Esophagus squamous epithelium (tissue), 5 donors: ENCODE measurements around the gene HPGDS. TPM values are rescaled to one million over a fixed set of nuclear protein-coding genes. Genes with fewer than 3 reads are reported as not detected.

ENCODE experiments used
- DNase-seq: peaks from one replicate; lab custom pipeline; 2025; lab: John Stamatoyannopoulos, UW
- H3K27ac ChIP-seq, 4 donors: fragments of 200-600 bp; sonication (generic); one replicate each; pipeline ENCODE4 v1.5.1; 2016 to 2019; ENCODE audit warnings: mild to moderate bottlenecking in 1 of 4
- H3K27me3 ChIP-seq, 4 donors: fragments of 200-600 bp; sonication (generic); 1 replicate in 3 of 4; 2 replicates in 1 of 4; pipeline versions ENCODE4 v1.5.1 to v1.6.0; 2017 to 2021; ENCODE audit warnings: antibody characterized with exemption in 1 of 4
- H3K36me3 ChIP-seq, 3 donors: fragments of 200-600 bp; sonication (generic); one replicate each; pipeline ENCODE4 v1.5.1; 2016 to 2019
- H3K4me1 ChIP-seq, 3 donors: fragments of 200-600 bp; sonication (generic); one replicate each; pipeline ENCODE4 v1.5.1; 2017 to 2019
- H3K4me3 ChIP-seq, 4 donors: fragments of 200-600 bp; sonication (generic); 1 replicate in 3 of 4; 2 replicates in 1 of 4; pipeline ENCODE4 v1.5.1; 2016 to 2019; ENCODE audit warnings: mild to moderate bottlenecking in 2 of 4, moderate library complexity in 1 of 4
- H3K9me3 ChIP-seq, 3 donors: fragments of 200-600 bp; sonication (generic); one replicate each; pipeline ENCODE4 v1.5.1; 2016 to 2019
- CTCF ChIP-seq, 6 experiments: fragments of 450-650 bp in 4 of 6; fragments of 200-600 bp in 2 of 6; sonication (generic) in 2 of 6; IDR thresholded peaks; one replicate each; pipeline ENCODE4 v1.5.1; 2016 to 2019; ENCODE audit warnings: antibody characterized with exemption in 6 of 6, mild to moderate bottlenecking in 4 of 6, moderate library complexity in 4 of 6
- POLR2A ChIP-seq, 4 donors: fragments of 450-650 bp; IDR thresholded peaks; one replicate each; pipeline ENCODE4 v1.6.1; 2017; ENCODE audit warnings: antibody characterized with exemption in 4 of 4, mild to moderate bottlenecking in 4 of 4, moderate library complexity in 3 of 4
- WGBS, 2 donors: methylation state at CpG; one replicate each; pipeline ENCODE4 v1.1.5; 2018; 5-methylcytosine and 5-hydroxymethylcytosine counted together
- intact Hi-C: fragments of 100-400 bp; cut with DNase I; formaldehyde crosslinking; loops from one replicate; pipeline ENCODE4 v1.15.0; 2022
- total RNA-seq, 4 donors: library from RNA; depleted of rRNA; stranded (reverse); fragments of >200 nt; gene quantifications; one replicate each; pipeline ENCODE4 v1.1.0, GENCODE V29; 2016
- donor health status: DM: yes; HTN: yes; CAD: no.

Gene HPGDS
- total RNA-seq, 4 donors from 2014 or later: 0.13 to 5.5 (median 0.15) TPM; not detected in 1

DNA sequence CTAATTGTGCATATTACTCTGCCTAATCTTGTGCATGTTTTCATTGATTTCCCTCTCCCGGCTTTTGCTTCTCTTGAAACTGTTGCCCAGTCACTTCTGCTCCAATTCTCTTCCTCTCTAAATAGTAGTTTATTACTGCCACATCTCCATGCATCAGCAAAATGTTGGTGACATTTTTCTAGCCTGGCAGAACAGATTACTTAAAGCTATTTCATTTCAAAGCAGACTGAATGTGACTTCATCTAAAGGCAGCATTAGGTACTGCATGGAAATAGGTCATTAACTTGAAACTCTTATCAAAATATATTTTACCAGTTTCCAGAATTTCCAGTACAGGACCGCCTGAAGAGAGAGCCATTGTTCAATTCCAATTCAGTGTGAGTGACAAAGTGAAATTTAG, 52.4 kb downstream of the HPGDS start:
- DNase-seq: no peak
- Histone ChIP-seq H3K27ac (no peak overlapping the region), H3K27me3 (no peaks in the 10 kb centered on the region), H3K4me1 (no peaks in the 10 kb centered on the region), H3K9me3 (no peaks in the 10 kb centered on the region), H3K4me3 (no peak overlapping the region), H3K36me3 (peaks cover 0 to 78% (median 0%) of the 10 kb centered on the region in 3 donors)
- TF ChIP-seq CTCF (IDR thresholded peaks at IDR 0.05) (peak in 3 of 6 experiments; percentile 4 to 24 (median 16)), POLR2A (IDR thresholded peaks at IDR 0.05) (no peak)
- intact Hi-C loops: no loop called here
- WGBS, 2 donors: 77 to 88% methylated on average over 2 of the region's 2 CpGs

GRCh38 chr4:94285666-94286065, 57.0 kb downstream of the HPGDS start:
- no peaks in the 10 kb centered on the region for H3K4me1 ChIP-seq
- no peak for DNase-seq
- H3K9me3 ChIP-seq: no peaks in the 10 kb centered on the region
- no peak overlapping the region for H3K27ac ChIP-seq
- no peak overlapping the region for H3K4me3 ChIP-seq
- H3K36me3 ChIP-seq: peaks cover 0 to 99% (median 25%) of the 10 kb centered on the region in 3 donors
- intact Hi-C loops: no loop called here
- 97 to 98% methylated on average over 4 of the region's 4 CpGs for WGBS, 2 donors
- no peak for TF ChIP-seq CTCF (IDR thresholded peaks at IDR 0.05)
- TF ChIP-seq POLR2A (IDR thresholded peaks at IDR 0.05): no peak
- H3K27me3 ChIP-seq: no peaks in the 10 kb centered on the region

GRCh38 chr4:94284889-94285288, 57.7 kb downstream of the HPGDS start:
- no peaks in the 10 kb centered on the region for H3K27me3 ChIP-seq
- no peaks in the 10 kb centered on the region for H3K4me1 ChIP-seq
- TF ChIP-seq POLR2A (IDR thresholded peaks at IDR 0.05): no peak
- TF ChIP-seq CTCF (IDR thresholded peaks at IDR 0.05): no peak
- H3K27ac ChIP-seq: no peak overlapping the region
- WGBS, 2 donors: 77 to 87% methylated on average over 1 of the region's 1 CpG
- H3K4me3 ChIP-seq: no peak overlapping the region
- DNase-seq: no peak
- intact Hi-C loops: no loop called here
- peaks cover 0 to 99% (median 31%) of the 10 kb centered on the region in 3 donors for H3K36me3 ChIP-seq
- H3K9me3 ChIP-seq: no peaks in the 10 kb centered on the region

- intact Hi-C loops: no loop called here
- 87 to 94% methylated on average over 2 of the region's 2 CpGs for WGBS, 2 donors
- no peak overlapping the region for H3K4me3 ChIP-seq
- no peak for TF ChIP-seq POLR2A (IDR thresholded peaks at IDR 0.05)
- TF ChIP-seq CTCF (IDR thresholded peaks at IDR 0.05): no peak
- DNase-seq: no peak
- H3K27ac ChIP-seq: no peak overlapping the region
- H3K27me3 ChIP-seq: no peaks in the 10 kb centered on the region
- peaks cover 9 to 100% (median 37%) of the 10 kb centered on the region in 3 donors for H3K36me3 ChIP-seq
- no peaks in the 10 kb centered on the region for H3K4me1 ChIP-seq
- no peaks in the 10 kb centered on the region for H3K9me3 ChIP-seq
These were observed 63.9 kb downstream of the HPGDS start for GRCh38 chr4:94278781-94279180.

DNA sequence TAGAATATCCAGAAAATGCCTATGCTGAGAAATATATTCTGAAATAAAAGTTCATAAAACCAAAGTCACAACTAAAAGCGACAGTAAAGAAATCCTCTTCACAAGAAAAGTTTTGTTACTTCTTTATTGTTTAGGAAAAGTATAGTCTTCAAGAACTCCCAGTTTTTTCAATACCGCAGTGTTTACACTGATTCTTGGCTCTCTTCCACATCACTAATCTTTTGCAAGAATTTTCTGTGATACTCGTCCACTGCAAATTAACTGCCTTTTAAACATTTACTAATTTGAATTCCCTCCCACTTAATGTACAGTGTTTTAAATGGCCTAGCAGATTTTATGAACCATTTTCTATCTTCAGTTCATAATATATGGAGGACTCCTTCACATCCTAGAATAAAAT, 65.1 kb downstream of the HPGDS start:
- DNase-seq: no peak
- Histone ChIP-seq H3K4me3 (no peak overlapping the region), H3K27me3 (no peaks in the 10 kb centered on the region), H3K4me1 (no peaks in the 10 kb centered on the region), H3K36me3 (peaks cover 9 to 100% (median 30%) of the 10 kb centered on the region in 3 donors), H3K9me3 (no peaks in the 10 kb centered on the region), H3K27ac (no peak overlapping the region)
- intact Hi-C loops: no loop called here
- WGBS, 2 donors: 65 to 69% methylated on average over 3 of the region's 3 CpGs
- TF ChIP-seq CTCF (IDR thresholded peaks at IDR 0.05) (no peak), POLR2A (IDR thresholded peaks at IDR 0.05) (no peak)
